ENCODE data around the gene GOLGA1.
"Not testable (repeated sequence)": the region's sequence is repeated elsewhere in the genome, so short reads cannot be mapped to it uniquely, and the experiment has no call there.

The GOLGA1 gene

DNA sequence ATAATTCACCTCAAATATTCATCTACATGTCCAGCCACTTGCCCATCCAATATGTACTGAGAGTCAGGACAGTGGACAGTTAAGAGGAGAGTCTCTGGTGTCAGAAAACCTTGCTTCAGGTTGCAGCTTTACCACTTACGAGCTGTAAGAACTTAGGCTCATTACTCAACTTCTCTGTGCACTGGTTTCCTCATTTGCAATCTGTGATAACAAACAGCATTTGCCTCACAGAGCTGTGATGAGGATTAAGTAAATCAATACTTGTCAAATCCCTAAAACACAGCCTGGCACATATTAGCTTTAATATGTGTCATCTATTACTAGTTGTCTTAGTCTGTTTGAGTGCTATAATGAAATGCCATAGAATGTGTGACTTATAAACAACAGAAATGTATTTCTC, 8.6 kb downstream of the GOLGA1 start:
- peaks cover 56 to 90% (median 90%) of the 10 kb centered on the region in 3 donors for H3K36me3 ChIP-seq
- TF ChIP-seq, protein P1, sequence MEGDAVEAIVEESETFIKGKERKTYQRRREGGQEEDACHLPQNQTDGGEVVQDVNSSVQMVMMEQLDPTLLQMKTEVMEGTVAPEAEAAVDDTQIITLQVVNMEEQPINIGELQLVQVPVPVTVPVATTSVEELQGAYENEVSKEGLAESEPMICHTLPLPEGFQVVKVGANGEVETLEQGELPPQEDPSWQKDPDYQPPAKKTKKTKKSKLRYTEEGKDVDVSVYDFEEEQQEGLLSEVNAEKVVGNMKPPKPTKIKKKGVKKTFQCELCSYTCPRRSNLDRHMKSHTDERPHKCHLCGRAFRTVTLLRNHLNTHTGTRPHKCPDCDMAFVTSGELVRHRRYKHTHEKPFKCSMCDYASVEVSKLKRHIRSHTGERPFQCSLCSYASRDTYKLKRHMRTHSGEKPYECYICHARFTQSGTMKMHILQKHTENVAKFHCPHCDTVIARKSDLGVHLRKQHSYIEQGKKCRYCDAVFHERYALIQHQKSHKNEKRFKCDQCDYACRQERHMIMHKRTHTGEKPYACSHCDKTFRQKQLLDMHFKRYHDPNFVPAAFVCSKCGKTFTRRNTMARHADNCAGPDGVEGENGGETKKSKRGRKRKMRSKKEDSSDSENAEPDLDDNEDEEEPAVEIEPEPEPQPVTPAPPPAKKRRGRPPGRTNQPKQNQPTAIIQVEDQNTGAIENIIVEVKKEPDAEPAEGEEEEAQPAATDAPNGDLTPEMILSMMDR (IDR thresholded peaks at IDR 0.05), result no peak
- H3K9me3 ChIP-seq, result no peaks in the 10 kb centered on the region
- intact Hi-C loops (cut with DNase I; ENCODE audit: low total_unique reads), result no loop called here
- H3K27ac ChIP-seq, result no peak overlapping the region
- H3K4me3 ChIP-seq, result no peak overlapping the region
- no peak for DNase-seq
- no peaks in the 10 kb centered on the region for H3K27me3 ChIP-seq
- no peaks in the 10 kb centered on the region for H3K4me1 ChIP-seq

DNA sequence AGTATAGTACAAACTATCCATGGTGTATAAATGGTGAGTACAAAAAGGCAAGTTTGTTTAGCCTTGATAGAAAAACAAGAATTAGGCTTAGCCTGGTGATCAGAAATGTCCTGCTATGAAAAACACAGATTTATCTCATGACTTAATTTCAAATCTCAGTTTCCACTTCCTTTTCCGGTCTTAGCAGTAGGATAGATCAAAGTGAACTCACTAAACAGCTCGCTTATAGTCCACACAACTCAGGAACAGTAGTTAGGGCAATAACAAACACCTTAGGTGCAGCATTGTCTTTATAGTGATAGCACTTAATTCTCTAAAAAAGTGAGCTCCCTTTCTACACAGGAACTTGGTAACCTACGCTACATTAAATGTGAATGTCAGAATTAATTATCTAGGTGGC, 11.4 kb downstream of the GOLGA1 start:
- no peak for DNase-seq
- no peaks in the 10 kb centered on the region for H3K9me3 ChIP-seq
- H3K36me3 ChIP-seq, result peaks cover 62 to 92% (median 88%) of the 10 kb centered on the region in 3 donors
- no peak overlapping the region for H3K27ac ChIP-seq
- H3K4me3 ChIP-seq, result no peak overlapping the region
- no peaks in the 10 kb centered on the region for H3K27me3 ChIP-seq
- TF ChIP-seq, protein P1 (IDR thresholded peaks at IDR 0.05), result no peak
- intact Hi-C loops (cut with DNase I; ENCODE audit: low total_unique reads), result no loop called here
- no peaks in the 10 kb centered on the region for H3K4me1 ChIP-seq

DNA sequence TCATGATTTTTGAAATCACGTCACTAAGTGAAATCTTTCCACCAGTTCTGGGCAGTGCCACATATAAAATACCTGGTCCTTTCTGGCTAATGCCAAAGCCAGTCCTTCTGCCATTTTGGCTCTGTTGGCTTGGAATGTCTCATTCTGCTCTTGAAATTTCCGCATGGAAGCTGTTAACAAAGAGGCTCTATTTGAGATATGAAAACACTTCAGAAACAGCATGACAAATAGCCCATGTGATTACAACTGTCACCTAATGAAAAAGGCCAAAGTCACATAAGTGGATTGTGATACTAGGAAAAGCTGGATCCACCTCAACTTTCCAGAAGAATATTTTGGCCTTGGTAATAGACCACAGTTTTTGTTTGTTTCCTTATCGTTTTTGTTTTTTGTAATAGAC, 12.8 kb downstream of the GOLGA1 start:
- intact Hi-C loops (cut with DNase I; ENCODE audit: low total_unique reads), result no loop called here
- TF ChIP-seq, protein P1 (IDR thresholded peaks at IDR 0.05), result no peak
- no peak overlapping the region for H3K27ac ChIP-seq
- DNase-seq, result no peak
- H3K36me3 ChIP-seq, result peaks cover 61 to 87% (median 84%) of the 10 kb centered on the region in 3 donors
- H3K4me1 ChIP-seq, result no peaks in the 10 kb centered on the region
- no peaks in the 10 kb centered on the region for H3K27me3 ChIP-seq
- H3K4me3 ChIP-seq, result no peak overlapping the region
- H3K9me3 ChIP-seq, result no peaks in the 10 kb centered on the region

DNA sequence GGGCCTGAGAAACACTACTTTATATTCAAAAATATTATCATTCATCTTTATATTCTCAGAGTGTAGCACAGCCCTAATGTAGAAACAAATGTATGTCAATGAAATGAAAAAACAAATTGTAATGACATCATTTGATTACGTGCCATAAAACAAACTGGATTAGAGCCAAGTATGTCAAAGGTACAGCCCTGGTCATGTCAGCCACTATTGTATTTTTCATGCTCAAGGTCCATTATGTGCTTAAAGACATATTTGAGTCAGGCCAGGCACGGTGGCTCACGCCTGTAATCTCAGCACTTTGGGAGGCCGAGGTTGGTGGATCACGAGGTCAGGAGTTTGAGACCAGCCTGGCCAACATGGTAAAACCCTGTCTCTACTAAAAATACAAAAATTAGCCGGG, 20.5 kb downstream of the GOLGA1 start:
- H3K27me3 ChIP-seq; H3K4me1 ChIP-seq; H3K9me3 ChIP-seq; H3K27ac ChIP-seq; H3K4me3 ChIP-seq; intact Hi-C loops (cut with DNase I; ENCODE audit: low total_unique reads); DNase-seq: not testable (repeated sequence)
- peaks cover 42 to 72% (median 60%) of the 10 kb centered on the region in 3 donors for H3K36me3 ChIP-seq

DNA sequence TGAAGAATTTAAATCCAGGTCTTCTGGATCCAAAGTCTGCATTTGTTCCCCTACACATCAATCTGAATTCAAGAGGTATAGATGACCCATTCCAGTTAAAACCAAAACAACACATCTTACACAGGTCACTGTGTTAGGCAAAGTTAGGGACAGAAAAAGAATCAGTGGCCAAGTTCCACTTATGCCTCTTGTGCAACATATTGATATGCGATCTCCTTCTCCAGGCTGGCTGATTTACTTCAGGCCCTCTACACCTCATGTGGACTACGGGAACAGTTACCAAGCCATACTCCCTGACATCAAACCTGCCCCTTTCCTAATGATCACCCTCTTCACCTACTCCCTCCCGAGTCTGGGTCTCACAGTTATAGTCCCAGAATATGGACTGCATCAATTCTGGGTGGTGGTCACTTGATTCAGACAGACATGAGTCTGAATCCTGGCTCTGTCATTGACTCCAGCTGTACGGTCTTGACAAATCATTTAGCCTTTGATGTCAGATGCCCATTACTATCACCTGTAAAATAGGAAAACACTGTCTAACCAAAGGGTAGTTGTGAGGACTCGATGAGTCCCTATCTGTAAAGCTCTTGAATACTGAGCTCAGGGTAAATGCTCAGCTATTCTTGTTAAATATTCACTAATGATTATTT, 26.0 kb downstream of the GOLGA1 start:
- Histone ChIP-seq H3K36me3 (peaks cover 32 to 77% (median 62%) of the 10 kb centered on the region in 3 donors), H3K4me3 (no peak overlapping the region), H3K27ac (no peak overlapping the region), H3K27me3 (no peaks in the 10 kb centered on the region), H3K4me1 (no peaks in the 10 kb centered on the region), H3K9me3 (no peaks in the 10 kb centered on the region)
- intact Hi-C loops (cut with DNase I; ENCODE audit: low total_unique reads), result no loop called here
- no peak for DNase-seq
- TF ChIP-seq, protein P1 (IDR thresholded peaks at IDR 0.05), result no peak

DNA sequence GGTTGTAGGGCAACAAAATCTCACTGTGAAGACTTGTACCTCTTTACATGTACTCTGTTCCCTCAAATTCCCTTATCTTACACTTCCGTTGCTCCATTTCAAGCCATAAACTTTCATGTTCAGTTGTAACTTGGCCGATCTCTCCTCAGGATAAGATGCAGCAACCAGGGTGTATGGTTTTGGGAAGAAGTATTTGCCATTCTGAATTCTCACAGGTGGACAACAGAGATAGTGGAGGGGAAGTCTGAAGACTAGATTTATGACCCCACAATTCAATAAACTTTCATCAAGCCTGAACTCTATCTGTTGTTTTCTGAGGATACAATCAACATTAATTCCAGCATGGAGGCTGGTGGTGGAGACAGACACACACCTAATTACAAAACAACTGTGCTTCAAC, 27.5 kb downstream of the GOLGA1 start:
- TF ChIP-seq, protein P1 (IDR thresholded peaks at IDR 0.05), result no peak
- Histone ChIP-seq H3K27ac (no peak overlapping the region), H3K9me3 (no peaks in the 10 kb centered on the region), H3K36me3 (peaks cover 24 to 77% (median 60%) of the 10 kb centered on the region in 3 donors), H3K4me1 (no peaks in the 10 kb centered on the region), H3K4me3 (no peak overlapping the region), H3K27me3 (no peaks in the 10 kb centered on the region)
- intact Hi-C loops (cut with DNase I; ENCODE audit: low total_unique reads), result no loop called here
- DNase-seq, result no peak

Measured in tibial artery (tissue), 4 donors.